HG02623 (cell line): ENCODE data around the gene TGFBR2.

Experiments used
- ATAC-seq: cut with Tn5 transposase; IDR thresholded peaks from one replicate; pipeline ENCODE4 v1.9.1; 2021; ENCODE audit warnings: moderate library complexity; ENCODE audit not compliant: unreplicated experiment

The TGFBR2 gene

GRCh38 chr3:30600572-30600971, 5.8 kb upstream of the TGFBR2 start:
- no peak for ATAC-seq

GRCh38 chr3:30602946-30603345, 3.5 kb upstream of the TGFBR2 start:
- ATAC-seq, result no peak

DNA sequence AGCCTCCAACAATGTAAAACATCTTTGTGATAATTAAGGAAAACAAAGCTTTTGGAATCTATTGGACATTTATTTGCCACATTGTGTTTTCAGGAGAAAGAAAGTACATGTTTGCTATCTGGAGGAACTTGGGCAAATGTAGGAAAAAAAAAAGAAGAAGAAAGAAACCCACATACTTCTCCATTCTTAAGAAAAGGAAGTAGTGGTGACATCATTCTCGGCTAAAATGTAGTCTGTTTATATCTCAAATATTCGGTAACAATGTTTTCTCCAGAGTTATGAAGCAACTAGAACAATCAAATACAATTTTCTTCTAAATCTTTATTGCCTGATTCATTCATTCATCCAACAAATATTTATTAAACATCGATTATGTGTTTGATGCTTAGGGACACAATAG, 2.3 kb upstream of the TGFBR2 start:
- no peak for ATAC-seq

GRCh38 chr3:30604558-30604957, 1.8 kb upstream of the TGFBR2 start:
- no peak for ATAC-seq

DNA sequence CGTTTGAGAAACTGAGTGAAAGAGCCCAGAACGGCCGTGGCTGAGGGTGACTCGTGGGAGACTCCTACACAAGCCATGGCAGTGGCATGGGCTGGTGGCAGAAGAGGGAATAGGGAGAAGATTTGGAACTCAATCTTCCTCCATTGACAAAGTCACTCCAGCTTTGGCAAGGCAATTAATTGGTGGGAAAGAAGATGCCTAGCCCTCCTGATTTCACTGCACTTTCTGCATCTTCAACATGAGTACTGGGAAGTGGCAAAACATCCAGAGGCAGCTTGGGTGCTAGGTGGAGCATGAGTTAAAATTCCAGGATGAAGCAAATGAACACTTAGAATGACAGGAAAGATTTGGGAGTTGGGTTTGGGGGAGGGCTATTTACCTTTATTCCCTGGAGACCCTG, 1.4 kb upstream of the TGFBR2 start:
- no peak for ATAC-seq

- no peak for ATAC-seq
Measured at GRCh38 chr3:30605706-30606300, 598 bp upstream of the TGFBR2 start.

DNA sequence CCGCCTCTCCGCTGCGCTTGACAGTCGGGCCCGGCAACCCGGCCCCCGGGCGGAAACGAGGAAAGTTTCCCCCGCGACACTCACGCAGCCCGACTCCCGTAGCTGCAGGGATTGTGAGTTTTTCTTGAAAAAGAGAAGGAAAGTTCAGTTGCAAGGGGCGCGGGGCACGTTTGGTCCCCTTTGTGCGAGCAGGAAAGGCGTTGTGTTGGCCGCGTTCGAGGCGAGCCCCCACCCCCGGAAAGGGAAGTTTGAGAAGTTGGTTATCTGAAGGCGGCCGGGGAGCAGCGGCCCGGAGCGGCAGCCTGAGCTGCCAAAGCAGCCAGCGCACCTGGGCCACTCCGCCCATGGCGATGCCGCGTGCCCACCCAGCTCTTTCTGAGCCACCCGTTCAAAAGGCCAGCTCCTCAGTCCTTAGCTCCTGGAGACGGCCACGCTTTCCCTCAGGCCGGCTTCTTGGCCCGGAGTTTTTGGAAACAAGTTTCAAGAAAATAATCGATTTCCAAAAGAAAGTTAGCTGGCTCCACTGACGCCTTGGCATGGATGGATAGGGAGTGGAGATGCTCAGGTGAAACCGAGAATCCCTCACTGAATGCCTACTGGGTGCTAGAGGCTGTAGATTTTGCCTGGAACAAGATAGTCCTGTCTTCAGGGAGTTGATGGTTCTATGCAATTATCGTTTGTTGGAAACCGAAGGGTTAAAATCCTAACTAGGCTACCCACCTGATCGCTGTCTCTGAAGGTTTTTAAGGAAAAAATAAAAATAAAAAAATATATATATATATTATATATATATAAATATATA, 832 bp downstream of the TGFBR2 start:
- peak; percentile 51 for ATAC-seq

DNA sequence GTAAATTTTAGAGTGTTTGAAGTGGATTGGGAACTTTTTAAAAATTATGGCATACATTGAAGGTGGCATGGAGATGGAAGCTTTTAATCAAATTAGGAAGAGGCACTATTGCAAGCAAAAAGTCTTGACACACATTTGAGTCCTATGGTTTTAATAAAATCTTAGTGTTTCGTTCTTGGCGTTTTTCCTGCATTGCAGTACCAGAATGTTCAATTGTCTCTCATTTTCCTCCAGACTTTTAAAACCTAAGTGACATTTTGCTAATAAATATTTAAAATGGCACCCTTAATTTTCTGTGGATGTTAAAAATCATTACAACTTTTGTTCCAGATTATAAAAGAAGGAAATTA, 2.2 kb downstream of the TGFBR2 start:
- no peak for ATAC-seq

DNA sequence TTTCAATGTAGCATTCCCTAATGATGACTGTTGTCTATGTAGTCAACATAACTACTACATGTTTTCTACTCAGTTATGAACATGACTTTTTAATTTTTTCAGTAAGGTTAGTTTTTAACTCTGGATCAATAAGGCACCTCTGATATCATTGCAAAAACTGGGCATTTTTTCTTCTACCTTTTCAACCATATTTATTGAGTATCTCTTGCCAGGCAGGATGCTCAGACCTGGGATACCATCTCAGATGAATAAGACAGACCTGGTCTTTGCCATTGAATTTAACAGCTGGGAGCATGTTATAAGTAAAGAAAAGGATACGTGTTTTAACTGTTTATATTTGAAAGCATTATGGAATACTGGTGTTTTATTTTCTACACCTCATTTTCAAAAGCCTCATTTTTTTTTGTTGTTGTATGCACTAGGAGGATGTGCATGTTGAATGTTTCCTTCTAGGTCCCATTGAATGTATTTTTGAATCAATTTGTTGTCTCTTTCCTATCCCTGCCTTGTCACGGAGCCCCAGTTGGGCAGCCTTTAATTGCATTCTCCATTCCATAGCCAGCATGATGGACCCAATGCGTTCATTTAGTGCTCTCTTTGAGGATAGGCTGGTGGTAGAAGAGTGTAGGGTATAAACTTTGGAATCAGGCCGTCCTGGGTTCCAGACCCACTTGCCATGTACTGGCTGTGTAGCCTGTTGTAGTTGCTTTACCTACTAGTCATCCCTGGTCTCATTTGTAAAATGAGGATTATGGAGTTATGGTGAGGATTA, 3.7 kb downstream of the TGFBR2 start:
- ATAC-seq, result no peak

GRCh38 chr3:30610702-30611368, 4.4 kb downstream of the TGFBR2 start:
- ATAC-seq, result no peak

DNA sequence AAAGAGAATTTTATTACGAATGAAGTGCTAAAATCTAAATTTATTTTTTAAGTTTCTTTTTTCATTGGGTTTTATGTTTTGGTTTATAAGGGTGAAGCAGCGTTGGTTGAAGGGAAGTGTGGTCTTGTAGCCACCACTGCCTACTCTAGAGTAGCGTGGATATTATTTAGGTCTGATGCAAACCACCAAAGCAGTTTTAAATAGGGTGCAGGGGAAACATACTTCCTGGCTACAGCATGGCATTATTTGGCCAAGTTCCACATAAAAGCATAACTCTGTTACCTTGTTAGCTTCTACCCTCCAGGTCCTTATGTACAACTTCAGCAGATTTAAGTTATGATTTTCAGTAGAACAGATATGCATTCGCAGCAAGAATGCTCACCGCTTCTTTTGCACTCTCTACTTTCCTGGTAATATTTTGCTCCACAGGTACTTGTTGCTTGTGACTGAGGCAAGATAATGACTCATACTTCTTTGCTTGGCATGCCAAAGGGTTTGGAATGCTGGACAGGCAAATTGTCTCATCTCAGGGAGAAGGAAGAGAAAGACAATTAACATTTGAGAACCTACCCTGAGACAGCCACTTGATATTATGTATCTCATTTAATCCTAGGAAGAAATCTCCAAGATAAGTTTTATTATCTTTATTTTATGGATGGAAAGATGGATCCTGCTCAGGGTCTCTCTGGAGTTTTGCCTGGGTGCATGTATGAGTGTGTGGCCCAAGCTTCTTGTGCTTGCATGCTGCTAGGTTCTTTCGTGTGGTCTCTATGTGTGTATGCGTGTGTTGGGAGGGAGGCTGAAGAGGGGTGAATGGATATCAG, 5.4 kb downstream of the TGFBR2 start:
- no peak for ATAC-seq

- ATAC-seq, result no peak
Measured at GRCh38 chr3:30612437-30613132, 6.2 kb downstream of the TGFBR2 start.

- ATAC-seq, result no peak
Measured at GRCh38 chr3:30613133-30613825, 6.9 kb downstream of the TGFBR2 start.

DNA sequence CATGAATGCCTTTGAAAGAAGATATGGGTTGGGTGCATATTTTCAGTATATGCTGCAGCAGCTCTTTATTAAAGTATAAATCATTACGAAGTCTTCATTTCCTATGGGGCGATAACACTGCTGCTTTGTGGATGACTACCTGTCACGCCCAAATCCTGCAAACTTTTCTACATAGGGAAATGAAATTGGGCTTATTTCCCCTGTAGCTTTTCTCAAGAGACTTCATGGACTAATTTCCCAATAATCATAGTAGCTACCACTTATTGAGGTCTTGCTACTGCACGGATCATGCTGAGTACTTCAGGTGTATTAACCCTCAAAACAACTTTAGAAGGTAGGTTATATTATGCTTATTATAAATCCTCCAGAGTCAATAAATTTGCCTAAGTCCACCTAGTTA, 8.0 kb downstream of the TGFBR2 start:
- ATAC-seq, result no peak

GRCh38 chr3:30614943-30615342, 8.5 kb downstream of the TGFBR2 start:
- no peak for ATAC-seq

DNA sequence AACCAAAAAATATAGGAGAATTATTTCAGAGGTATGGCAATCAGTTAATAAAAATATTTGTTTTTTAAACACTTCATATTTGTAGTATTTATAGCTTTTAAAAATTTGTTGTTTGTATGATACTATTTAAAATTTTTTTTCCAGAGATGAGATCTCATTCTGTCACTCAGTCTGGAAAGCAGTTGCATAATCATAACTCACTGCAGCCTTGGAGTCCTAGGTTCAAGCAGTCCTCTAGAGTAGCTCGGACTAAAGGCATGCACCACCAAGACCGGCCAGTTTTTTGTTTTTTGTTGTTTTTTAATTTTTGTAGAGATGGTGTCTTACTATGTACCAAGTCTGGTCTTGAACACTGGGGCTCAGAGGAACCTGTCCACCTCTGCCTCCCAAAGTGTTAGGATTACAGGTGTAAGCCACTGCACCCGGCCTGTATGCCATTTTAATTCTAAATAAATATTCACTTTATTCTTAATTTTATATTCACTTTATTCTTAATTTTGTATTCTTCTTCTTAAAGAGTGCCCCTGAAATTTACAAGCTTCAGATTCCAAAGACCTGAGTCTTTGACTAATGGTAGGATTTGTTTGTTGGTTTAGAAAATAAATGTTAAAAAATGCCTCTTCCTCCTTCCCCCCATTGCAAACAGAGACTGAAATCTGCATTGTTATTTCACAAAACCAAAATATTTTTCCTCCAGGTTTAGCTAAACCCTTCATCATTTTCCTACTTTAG, 9.4 kb downstream of the TGFBR2 start:
- no peak for ATAC-seq

DNA sequence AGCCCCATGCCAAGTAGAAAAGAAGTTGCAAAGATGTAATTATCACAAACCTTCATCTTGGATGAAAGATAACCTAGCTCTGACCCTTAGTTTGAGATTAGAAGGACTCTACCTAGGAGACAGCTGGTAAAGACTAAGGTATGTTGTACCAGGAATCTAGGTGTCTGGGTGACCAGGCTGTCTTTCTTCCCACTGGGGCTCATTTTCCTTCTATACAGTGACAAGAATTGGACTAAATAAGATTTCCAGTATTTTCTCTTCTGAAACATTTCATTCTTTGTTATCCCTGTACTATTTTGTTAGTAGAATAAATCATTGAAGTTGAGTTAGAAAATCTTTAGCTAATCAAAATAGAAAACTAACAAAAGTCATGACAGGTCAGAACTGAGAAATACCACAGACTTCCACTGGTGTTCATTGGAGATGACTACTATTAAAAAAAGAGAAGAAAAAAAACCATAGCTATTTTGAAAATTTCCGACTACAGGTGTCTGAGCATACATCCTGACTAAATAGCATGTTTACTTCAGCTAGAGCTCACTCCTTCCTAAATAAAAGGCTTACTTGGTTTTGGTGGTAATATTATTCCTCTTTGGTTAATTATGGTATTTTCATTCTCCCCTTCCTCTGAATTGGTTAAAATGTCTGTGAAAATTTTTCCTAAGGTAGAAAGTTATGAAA, 10.1 kb downstream of the TGFBR2 start:
- no peak for ATAC-seq

GRCh38 chr3:30617069-30617468, 10.7 kb downstream of the TGFBR2 start:
- ATAC-seq, result no peak
